Measurements from ENCODE around the gene GULP1. TPM values are rescaled to one million over a fixed set of nuclear protein-coding genes. Genes with fewer than 3 reads are reported as not detected.

The GULP1 gene
- total and polyA plus RNA-seq, 7 donors: 3.5 to 56.1 (median 50.9) TPM

- H3K27ac ChIP-seq: no peak overlapping the region
- H3K4me3 ChIP-seq: no peak overlapping the region
- 70 to 79% methylated on average over 2 of the region's 2 CpGs for WGBS, 2 donors
- H3K9me3 ChIP-seq: no peaks in the 10 kb centered on the region
- intact Hi-C loops (cut with DNase I): no loop called here
- no peaks in the 10 kb centered on the region for H3K27me3 ChIP-seq
- no peak for DNase-seq
- H3K36me3 ChIP-seq: no peaks in the 10 kb centered on the region
- TF ChIP-seq POLR2AphosphoS5 (IDR thresholded peaks at IDR 0.05) (no peak), POLR2A (IDR thresholded peaks at IDR 0.05) (no peak)
- no peaks in the 10 kb centered on the region for H3K4me1 ChIP-seq
These were observed 204.3 kb downstream of the GULP1 start for GRCh38 chr2:188495969-188496431.

- WGBS, 2 donors: 85 to 92% methylated on average over 1 of the region's 1 CpG
- no peak for TF ChIP-seq CTCF (IDR thresholded peaks at IDR 0.05)
- no peak for TF ChIP-seq POLR2AphosphoS5 (IDR thresholded peaks at IDR 0.05)
- TF ChIP-seq EP300 (IDR thresholded peaks at IDR 0.05): no peak
- TF ChIP-seq POLR2A (IDR thresholded peaks at IDR 0.05): no peak
- no peak overlapping the region for H3K27ac ChIP-seq
These were observed 206.1 kb downstream of the GULP1 start for GRCh38 chr2:188497726-188498125.

GRCh38 chr2:188503975-188504374, 212.3 kb downstream of the GULP1 start:
- intact Hi-C loops (cut with DNase I): no loop called here
- no peak for TF ChIP-seq CTCF (IDR thresholded peaks at IDR 0.05)
- no peak for TF ChIP-seq POLR2A (IDR thresholded peaks at IDR 0.05)
- TF ChIP-seq EP300 (IDR thresholded peaks at IDR 0.05): no peak
- TF ChIP-seq POLR2AphosphoS5 (IDR thresholded peaks at IDR 0.05): no peak
- DNase-seq: no peak

More at GRCh38 chr2:188497726-188498125, 206.1 kb downstream of the GULP1 start:
- H3K36me3 ChIP-seq: no peaks in the 10 kb centered on the region
- no peaks in the 10 kb centered on the region for H3K27me3 ChIP-seq
- no peaks in the 10 kb centered on the region for H3K4me1 ChIP-seq
- DNase-seq: no peak
- intact Hi-C loops (cut with DNase I): no loop called here
- H3K4me3 ChIP-seq: no peak overlapping the region
- no peaks in the 10 kb centered on the region for H3K9me3 ChIP-seq

GRCh38 chr2:188506843-188507242, 215.2 kb downstream of the GULP1 start:
- intact Hi-C loops (cut with DNase I): no loop called here
- H3K27me3 ChIP-seq: no peaks in the 10 kb centered on the region
- H3K9me3 ChIP-seq: no peaks in the 10 kb centered on the region
- no peak overlapping the region for H3K4me3 ChIP-seq
- no peak overlapping the region for H3K27ac ChIP-seq
- TF ChIP-seq CTCF (IDR thresholded peaks at IDR 0.05): no peak
- no peak for TF ChIP-seq EP300 (IDR thresholded peaks at IDR 0.05)
- no peak for TF ChIP-seq POLR2A (IDR thresholded peaks at IDR 0.05)
- no peak for TF ChIP-seq POLR2AphosphoS5 (IDR thresholded peaks at IDR 0.05)
- no peak for DNase-seq
- 89 to 90% methylated on average over 1 of the region's 1 CpG for WGBS, 2 donors
- peaks cover 0 to 6% (median 3%) of the 10 kb centered on the region in 4 donors for H3K4me1 ChIP-seq
- H3K36me3 ChIP-seq: no peaks in the 10 kb centered on the region

More at GRCh38 chr2:188503975-188504374, 212.3 kb downstream of the GULP1 start:
- Histone ChIP-seq H3K36me3 (no peaks in the 10 kb centered on the region), H3K27ac (no peak overlapping the region), H3K4me1 (peaks cover 0 to 6% (median 3%) of the 10 kb centered on the region in 4 donors), H3K4me3 (no peak overlapping the region), H3K9me3 (no peaks in the 10 kb centered on the region), H3K27me3 (no peaks in the 10 kb centered on the region)
- 71 to 81% methylated on average over 1 of the region's 1 CpG for WGBS, 2 donors

- H3K27me3 ChIP-seq: no peaks in the 10 kb centered on the region
- 29 to 73% methylated on average over 2 of the region's 2 CpGs for WGBS, 2 donors
- H3K4me1 ChIP-seq: peaks cover 0 to 6% (median 3%) of the 10 kb centered on the region in 4 donors
- intact Hi-C loops (cut with DNase I): loop anchor here (10.0 kb wide), 2 partner anchors 927 to 1647 kb away; no protein-coding TSS in a partner anchor
- H3K9me3 ChIP-seq: no peaks in the 10 kb centered on the region
- H3K36me3 ChIP-seq: no peaks in the 10 kb centered on the region
- no peak for TF ChIP-seq POLR2A (IDR thresholded peaks at IDR 0.05)
- TF ChIP-seq EP300 (IDR thresholded peaks at IDR 0.05): no peak
- no peak for TF ChIP-seq CTCF (IDR thresholded peaks at IDR 0.05)
- TF ChIP-seq POLR2AphosphoS5 (IDR thresholded peaks at IDR 0.05): no peak
- no peak for DNase-seq
- no peak overlapping the region for H3K4me3 ChIP-seq
- no peak overlapping the region for H3K27ac ChIP-seq
These were observed 219.7 kb downstream of the GULP1 start for GRCh38 chr2:188511346-188511745.
